ENCODE measurements around the gene EGLN2.

DNA sequence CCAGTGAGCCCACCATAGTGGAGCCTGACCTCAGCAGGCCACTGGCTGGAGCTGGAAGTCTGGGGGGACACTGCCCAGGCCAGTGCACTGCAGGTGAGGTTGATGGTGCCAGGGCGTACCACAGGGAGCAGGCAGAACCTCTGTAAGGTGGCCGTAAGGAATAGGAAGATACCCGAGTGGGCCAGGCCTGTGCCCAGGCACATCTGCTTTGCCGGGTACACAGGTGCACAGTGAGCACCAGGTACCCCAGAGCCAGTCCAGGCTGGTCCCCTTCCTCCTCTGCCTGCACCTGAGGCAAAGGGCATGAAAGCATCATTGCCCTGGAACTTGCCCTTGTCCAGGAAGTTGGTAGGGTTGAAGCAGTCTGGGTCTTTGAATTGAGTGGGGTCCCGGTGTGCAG is 9.5 kb downstream of the EGLN2 start:
- TF ChIP-seq, protein P1, sequence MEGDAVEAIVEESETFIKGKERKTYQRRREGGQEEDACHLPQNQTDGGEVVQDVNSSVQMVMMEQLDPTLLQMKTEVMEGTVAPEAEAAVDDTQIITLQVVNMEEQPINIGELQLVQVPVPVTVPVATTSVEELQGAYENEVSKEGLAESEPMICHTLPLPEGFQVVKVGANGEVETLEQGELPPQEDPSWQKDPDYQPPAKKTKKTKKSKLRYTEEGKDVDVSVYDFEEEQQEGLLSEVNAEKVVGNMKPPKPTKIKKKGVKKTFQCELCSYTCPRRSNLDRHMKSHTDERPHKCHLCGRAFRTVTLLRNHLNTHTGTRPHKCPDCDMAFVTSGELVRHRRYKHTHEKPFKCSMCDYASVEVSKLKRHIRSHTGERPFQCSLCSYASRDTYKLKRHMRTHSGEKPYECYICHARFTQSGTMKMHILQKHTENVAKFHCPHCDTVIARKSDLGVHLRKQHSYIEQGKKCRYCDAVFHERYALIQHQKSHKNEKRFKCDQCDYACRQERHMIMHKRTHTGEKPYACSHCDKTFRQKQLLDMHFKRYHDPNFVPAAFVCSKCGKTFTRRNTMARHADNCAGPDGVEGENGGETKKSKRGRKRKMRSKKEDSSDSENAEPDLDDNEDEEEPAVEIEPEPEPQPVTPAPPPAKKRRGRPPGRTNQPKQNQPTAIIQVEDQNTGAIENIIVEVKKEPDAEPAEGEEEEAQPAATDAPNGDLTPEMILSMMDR (IDR thresholded peaks at IDR 0.05), result no peak
- peak; percentile 9; the same call in 1 of the 2 replicates for TF ChIP-seq POLR2AphosphoS5 (IDR thresholded peaks at IDR 0.05; ENCODE audit: low read depth, low read length)
- TF ChIP-seq, protein P2, sequence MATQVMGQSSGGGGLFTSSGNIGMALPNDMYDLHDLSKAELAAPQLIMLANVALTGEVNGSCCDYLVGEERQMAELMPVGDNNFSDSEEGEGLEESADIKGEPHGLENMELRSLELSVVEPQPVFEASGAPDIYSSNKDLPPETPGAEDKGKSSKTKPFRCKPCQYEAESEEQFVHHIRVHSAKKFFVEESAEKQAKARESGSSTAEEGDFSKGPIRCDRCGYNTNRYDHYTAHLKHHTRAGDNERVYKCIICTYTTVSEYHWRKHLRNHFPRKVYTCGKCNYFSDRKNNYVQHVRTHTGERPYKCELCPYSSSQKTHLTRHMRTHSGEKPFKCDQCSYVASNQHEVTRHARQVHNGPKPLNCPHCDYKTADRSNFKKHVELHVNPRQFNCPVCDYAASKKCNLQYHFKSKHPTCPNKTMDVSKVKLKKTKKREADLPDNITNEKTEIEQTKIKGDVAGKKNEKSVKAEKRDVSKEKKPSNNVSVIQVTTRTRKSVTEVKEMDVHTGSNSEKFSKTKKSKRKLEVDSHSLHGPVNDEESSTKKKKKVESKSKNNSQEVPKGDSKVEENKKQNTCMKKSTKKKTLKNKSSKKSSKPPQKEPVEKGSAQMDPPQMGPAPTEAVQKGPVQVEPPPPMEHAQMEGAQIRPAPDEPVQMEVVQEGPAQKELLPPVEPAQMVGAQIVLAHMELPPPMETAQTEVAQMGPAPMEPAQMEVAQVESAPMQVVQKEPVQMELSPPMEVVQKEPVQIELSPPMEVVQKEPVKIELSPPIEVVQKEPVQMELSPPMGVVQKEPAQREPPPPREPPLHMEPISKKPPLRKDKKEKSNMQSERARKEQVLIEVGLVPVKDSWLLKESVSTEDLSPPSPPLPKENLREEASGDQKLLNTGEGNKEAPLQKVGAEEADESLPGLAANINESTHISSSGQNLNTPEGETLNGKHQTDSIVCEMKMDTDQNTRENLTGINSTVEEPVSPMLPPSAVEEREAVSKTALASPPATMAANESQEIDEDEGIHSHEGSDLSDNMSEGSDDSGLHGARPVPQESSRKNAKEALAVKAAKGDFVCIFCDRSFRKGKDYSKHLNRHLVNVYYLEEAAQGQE (IDR thresholded peaks at IDR 0.05; ENCODE audit: insufficient read depth in 1 of 2, low read depth in 2 of 2, low read length in 1 of 2), result no peak
